Measurements from ENCODE around the gene TFR2. TPM values are rescaled to one million over a fixed set of nuclear protein-coding genes. Genes with fewer than 3 reads are reported as not detected.

Gene TFR2
- total RNA-seq, 1 experiment from 2014 or later: 4.6 TPM

DNA sequence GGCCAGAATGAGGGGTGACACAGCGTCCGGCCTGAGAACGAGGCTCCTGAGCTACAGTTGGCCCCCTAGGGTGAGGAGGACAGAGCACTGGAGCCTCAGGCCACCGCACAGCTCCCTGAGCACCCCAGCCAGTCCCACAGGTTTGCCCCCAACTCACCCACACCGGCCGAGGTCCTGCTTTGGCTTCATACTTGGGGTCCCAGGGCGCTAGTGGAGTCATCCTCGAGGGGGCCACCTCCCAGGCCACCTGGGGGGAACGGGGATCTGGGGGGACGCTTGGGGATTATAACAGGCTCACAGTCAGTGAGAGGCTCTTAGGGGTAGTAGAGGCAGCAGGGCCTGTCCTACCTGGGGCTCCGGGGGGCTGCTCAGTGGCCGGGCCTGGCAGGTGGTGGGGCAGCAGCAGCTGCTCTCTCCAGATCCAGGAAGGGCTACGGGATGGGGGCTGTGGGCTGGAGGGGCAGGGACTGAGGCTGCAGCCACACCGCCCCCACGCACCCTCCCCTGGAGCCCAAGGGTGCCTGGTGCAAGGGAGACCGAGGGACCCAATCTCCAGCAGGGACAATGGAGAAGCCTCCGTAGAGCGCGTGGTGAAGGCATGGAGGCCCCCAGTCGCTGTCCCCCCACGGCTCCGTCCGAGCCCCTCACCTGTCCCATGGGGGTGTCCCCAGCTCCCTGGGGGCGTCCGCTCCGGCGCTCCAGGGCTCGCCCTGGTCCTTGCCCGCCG is 68.2 kb downstream of the TFR2 start:
- DNase-seq (ENCODE audit: low read depth): no peak

DNA sequence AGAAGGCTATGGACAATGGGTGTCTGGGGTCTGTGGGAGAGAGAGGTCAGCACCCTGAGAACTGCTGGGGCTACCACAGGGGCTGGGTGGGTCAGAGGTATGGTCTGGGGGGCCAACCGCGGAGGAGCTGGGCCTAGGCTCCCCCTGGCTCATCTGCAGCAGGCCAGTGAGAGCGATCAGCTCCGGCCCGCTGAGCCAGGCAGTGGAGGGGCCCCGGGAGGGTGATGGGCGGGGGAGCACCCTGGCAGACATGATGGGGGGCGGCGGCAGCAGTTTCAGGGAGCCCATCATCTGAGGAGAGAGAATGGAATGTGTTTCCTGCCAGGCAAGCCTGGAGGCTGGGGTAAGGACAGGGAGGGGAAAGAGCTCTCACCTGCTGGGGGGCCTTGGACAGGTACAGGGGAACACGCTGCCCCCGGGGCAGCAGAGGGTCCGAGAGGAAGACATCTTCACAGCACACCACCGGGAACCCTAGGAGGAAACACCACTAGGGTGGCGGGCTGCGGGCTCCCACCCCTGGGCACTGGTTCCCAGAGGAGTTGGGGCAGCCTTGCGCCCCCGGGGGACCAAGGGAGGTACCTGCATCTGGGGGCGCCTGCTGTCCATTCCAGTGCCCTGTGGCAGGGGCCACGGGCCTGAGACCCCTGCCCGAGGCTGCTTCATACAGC is 68.9 kb downstream of the TFR2 start:
- DNase-seq (ENCODE audit: low read depth): no peak

DNA sequence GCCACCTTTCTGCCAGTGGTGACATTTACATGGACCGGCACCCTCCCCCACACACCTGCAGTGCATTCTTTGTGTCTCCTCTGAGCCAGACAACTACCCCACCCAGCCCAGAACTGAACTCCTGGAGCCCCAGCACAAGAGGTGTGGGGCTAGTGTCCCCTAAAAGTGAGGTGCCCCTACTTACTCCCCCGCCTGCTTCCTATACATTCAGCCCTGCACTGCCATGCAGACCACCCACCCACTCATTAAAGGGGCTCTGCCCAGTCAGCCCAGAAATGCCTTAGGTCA is 69.6 kb downstream of the TFR2 start:
- no peak for DNase-seq (ENCODE audit: low read depth)

DNA sequence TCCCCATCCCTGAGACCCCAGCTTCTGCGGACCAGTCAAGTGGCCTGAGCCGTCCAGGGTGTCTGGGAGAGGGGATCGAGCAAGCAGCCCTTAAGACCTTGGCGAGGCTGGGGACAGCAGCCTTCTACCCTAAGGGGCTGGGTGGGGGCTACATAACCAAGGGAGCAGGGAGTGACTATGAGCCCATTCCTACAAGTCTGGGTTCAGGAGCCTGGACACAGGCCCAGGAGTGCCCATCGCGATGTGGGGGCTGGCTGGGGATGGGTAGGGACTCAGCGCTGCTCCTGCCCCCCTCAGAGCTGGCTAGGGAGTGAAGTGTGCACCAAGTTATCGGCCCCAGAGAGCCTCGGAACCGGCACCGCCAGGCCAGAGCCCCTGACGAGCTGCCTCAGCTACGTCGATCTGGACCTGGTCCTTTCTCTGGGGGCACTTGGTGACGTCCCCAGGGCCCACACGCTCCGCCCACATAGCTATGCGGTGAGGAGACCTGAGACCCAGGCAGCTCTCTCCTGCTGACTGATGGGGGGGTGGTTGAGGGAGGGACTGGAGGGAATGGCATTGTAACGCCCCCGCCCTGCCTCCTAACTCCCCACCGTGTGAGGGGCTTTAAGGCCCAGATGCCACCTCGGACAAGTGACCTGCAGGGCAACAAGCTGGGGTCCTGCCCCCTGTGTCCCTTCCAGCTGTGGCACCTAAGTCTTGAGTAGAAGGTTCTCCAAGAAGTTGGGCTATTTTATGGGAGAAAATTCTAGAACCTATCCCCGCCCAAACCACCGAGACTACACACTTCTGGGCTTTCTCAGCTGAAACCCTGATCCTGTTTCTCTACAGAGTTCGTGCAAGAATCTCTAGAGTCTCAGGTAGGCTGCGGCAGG is 70.2 kb downstream of the TFR2 start:
- DNase-seq (ENCODE audit: low read depth): peak; percentile 64

Other genes starting within 250 kb of the TFR2 start
- 1.5 and 5.2 TPM in 2 replicates for gene ZCWPW1, start 212.8 kb downstream of the TFR2 start, total RNA-seq (2014; rRNA removed; shearing (Covaris generic))
- 65.9 and 79.5 TPM in 2 replicates for gene MEPCE, start 211.7 kb downstream of the TFR2 start, total RNA-seq (2014; rRNA removed; shearing (Covaris generic))
- gene PPP1R35, start 205.1 kb downstream of the TFR2 start, total RNA-seq (2014; rRNA removed; shearing (Covaris generic)): 70.3 and 92.8 TPM in 2 replicates
- 1.6 TPM in 1 of 2 replicates, not detected in the other for gene SPACDR, start 177.3 kb downstream of the TFR2 start, total RNA-seq (2014; rRNA removed; shearing (Covaris generic))
- gene TSC22D4, start 162.3 kb downstream of the TFR2 start, total RNA-seq (2014; rRNA removed; shearing (Covaris generic)): 36.6 and 47.4 TPM in 2 replicates
- 0.06 TPM in 1 of 2 replicates, not detected in the other for gene NYAP1, start 157.6 kb downstream of the TFR2 start, total RNA-seq (2014; rRNA removed; shearing (Covaris generic))
- gene AGFG2, start 102.3 kb downstream of the TFR2 start, total RNA-seq (2014; rRNA removed; shearing (Covaris generic)): 16.9 and 19.1 TPM in 2 replicates
- 0.80 and 5.3 TPM in 2 replicates for gene SAP25, start 67.7 kb downstream of the TFR2 start, total RNA-seq (2014; rRNA removed; shearing (Covaris generic))
- gene LRCH4, start 55.4 kb downstream of the TFR2 start, total RNA-seq (2014; rRNA removed; shearing (Covaris generic)): 32.2 and 41.0 TPM in 2 replicates
- gene FBXO24, start 55.2 kb downstream of the TFR2 start, total RNA-seq (2014; rRNA removed; shearing (Covaris generic)): 0.17 TPM in 1 of 2 replicates, not detected in the other
- gene PCOLCE, start 39.2 kb downstream of the TFR2 start, total RNA-seq (2014; rRNA removed; shearing (Covaris generic)): 21.3 and 32.9 TPM in 2 replicates
- gene MOSPD3, start 29.0 kb downstream of the TFR2 start, total RNA-seq (2014; rRNA removed; shearing (Covaris generic)): 9.7 and 11.3 TPM in 2 replicates
- gene ACTL6B, start 14.9 kb upstream of the TFR2 start, total RNA-seq (2014; rRNA removed; shearing (Covaris generic)): not detected in 2 replicates
- 58.9 and 77.1 TPM in 2 replicates for gene GNB2, start 32.2 kb upstream of the TFR2 start, total RNA-seq (2014; rRNA removed; shearing (Covaris generic))
- 12.0 and 27.3 TPM in 2 replicates for gene GIGYF1, start 52.7 kb upstream of the TFR2 start, total RNA-seq (2014; rRNA removed; shearing (Covaris generic))
- gene POP7, start 64.6 kb upstream of the TFR2 start, total RNA-seq (2014; rRNA removed; shearing (Covaris generic)): 146 and 197 TPM in 2 replicates
- gene EPO, start 78.9 kb upstream of the TFR2 start, total RNA-seq (2014; rRNA removed; shearing (Covaris generic)): not detected in 2 replicates
- gene ZAN, start 92.0 kb upstream of the TFR2 start, total RNA-seq (2014; rRNA removed; shearing (Covaris generic)): not detected in 2 replicates
- gene EPHB4, start 186.0 kb upstream of the TFR2 start, total RNA-seq (2014; rRNA removed; shearing (Covaris generic)): 57.5 and 62.5 TPM in 2 replicates
- gene SLC12A9, start 211.2 kb upstream of the TFR2 start, total RNA-seq (2014; rRNA removed; shearing (Covaris generic)): 14.1 and 18.1 TPM in 2 replicates
- 203 and 238 TPM in 2 replicates for gene TRIP6, start 225.8 kb upstream of the TFR2 start, total RNA-seq (2014; rRNA removed; shearing (Covaris generic))
- gene SRRT, start 233.6 kb upstream of the TFR2 start, total RNA-seq (2014; rRNA removed; shearing (Covaris generic)): 93.0 and 116 TPM in 2 replicates
- gene UFSP1, start 248.2 kb upstream of the TFR2 start, total RNA-seq (2014; rRNA removed; shearing (Covaris generic)): 4.8 and 6.1 TPM in 2 replicates

All from Daoy (cell line).